Endothelial cell of umbilical vein (primary cell): ENCODE data around the gene TSEN2. TPM values are rescaled to one million over a fixed set of nuclear protein-coding genes. Genes with fewer than 3 reads are reported as not detected.

Experiments used
- BruUV-seq: library from RNA; stranded (reverse); fragments of 400-500 nt; replicated peaks from 2 replicates; lab custom pipeline; 2021; lab: Mats Ljungman, UMichigan
- CTCF ChIA-PET: fragments of 300-600, 350-600 bp; sonication (Branson Sonifier 250); formaldehyde crosslinking; loops from one replicate; lab custom pipeline; 2021; ENCODE audit warnings: antibody characterized with exemption, inconsistent platforms; lab: Charles Lee
- POLR2A ChIA-PET: fragments of 300-600, 350-600 bp; sonication (Branson Sonifier 250); formaldehyde crosslinking; loops from one replicate; lab custom pipeline; 2021; ENCODE audit warnings: antibody characterized with exemption, inconsistent platforms; lab: Charles Lee
- DNase-seq: peaks from one replicate; pipeline ENCODE4 v3.0.0-alpha.2; 2011; ENCODE audit warnings: low read depth, low spot score
- FAIRE-seq: peaks from 2 replicates; lab custom pipeline; 2011; peaks lifted over from hg19 to GRCh38; lab: Jason Lieb, UNC
- H2AFZ ChIP-seq: 2 replicates; pipeline ENCODE4 v1.6.0; 2012; ENCODE audit warnings: low read depth, low read length, control low read depth, inconsistent platforms
- H3K27ac ChIP-seq: 2 replicates; pipeline ENCODE4 v1.5.1; 2011; ENCODE audit warnings: low read depth, mild to moderate bottlenecking, control low read depth, low read length, moderate library complexity; ENCODE audit not compliant: insufficient read depth
- H3K27me3 ChIP-seq, 2 experiments: 2 replicates each; pipeline versions ENCODE4 v1.6.0 to v1.6.1; 2011; ENCODE audit warnings: low read length in 2 of 2, mixed read lengths in 1 of 2; ENCODE audit not compliant: control insufficient read depth in 2 of 2, insufficient read depth in 2 of 2
- H3K36me3 ChIP-seq, 2 experiments: 2 replicates in 1 of 2; 3 replicates in 1 of 2; pipeline ENCODE4 v1.5.1; 2011; ENCODE audit warnings: low read length in 2 of 2, mild to moderate bottlenecking in 1 of 2, moderate library complexity in 1 of 2; ENCODE audit not compliant: control insufficient read depth in 2 of 2, insufficient read depth in 2 of 2; ENCODE audit errors: extremely low read depth in 1 of 2
- H3K4me1 ChIP-seq: 3 replicates; pipeline ENCODE4 v1.5.1; 2011; ENCODE audit warnings: mild to moderate bottlenecking, low read length; ENCODE audit not compliant: control insufficient read depth, insufficient read depth; ENCODE audit errors: extremely low read depth
- H3K4me2 ChIP-seq: 2 replicates; pipeline ENCODE4 v1.6.1; 2011; ENCODE audit warnings: low read length, control low read depth, mixed read lengths; ENCODE audit not compliant: insufficient read depth
- H3K4me3 ChIP-seq, 3 experiments: fragments of 200-600 bp in 1 of 3; sonication (generic), shearing (Covaris generic) in 1 of 3; replicated peaks in 1 of 3; 2 replicates each; pipeline ENCODE4 v1.5.1; 2011 to 2016; ENCODE audit warnings: control low read depth in 3 of 3, low read length in 3 of 3, mild to moderate bottlenecking in 2 of 3, inconsistent platforms in 1 of 3, low read depth in 1 of 3, moderate library complexity in 1 of 3; ENCODE audit not compliant: insufficient read depth in 1 of 3
- H3K79me2 ChIP-seq: 2 replicates; pipeline ENCODE4 v1.6.0; 2012; ENCODE audit warnings: low read length, inconsistent platforms; ENCODE audit not compliant: control insufficient read depth, insufficient read depth
- H3K9ac ChIP-seq: replicated peaks from 2 replicates; pipeline ENCODE3; 2011; ENCODE audit warnings: low read length, control low read depth; ENCODE audit not compliant: insufficient read depth; ENCODE audit errors: extremely low read depth
- H3K9me1 ChIP-seq: replicated peaks from 3 replicates; pipeline ENCODE4 v1.6.0; 2011; ENCODE audit warnings: mild to moderate bottlenecking, low read length; ENCODE audit not compliant: control insufficient read depth, insufficient read depth; ENCODE audit errors: extremely low read depth
- H3K9me3 ChIP-seq: replicated peaks from 2 replicates; pipeline ENCODE4 v1.5.1; 2012; ENCODE audit warnings: low read length, inconsistent platforms; ENCODE audit not compliant: control insufficient read depth, insufficient read depth
- H4K20me1 ChIP-seq: replicated peaks from 2 replicates; pipeline ENCODE3; 2011; ENCODE audit warnings: mild to moderate bottlenecking, low read length; ENCODE audit not compliant: control insufficient read depth, insufficient read depth; ENCODE audit errors: extremely low read depth
- EZH2 ChIP-seq: IDR thresholded peaks from 2 replicates; pipeline ENCODE4 v1.6.1; 2012; ENCODE audit warnings: borderline replicate concordance, low read depth, mild to moderate bottlenecking, moderate library complexity, low read length, inconsistent platforms; ENCODE audit not compliant: severe bottlenecking
- FOS ChIP-seq: IDR thresholded peaks from 2 replicates; pipeline ENCODE4 v1.6.1; 2011; ENCODE audit warnings: mild to moderate bottlenecking, low read length, moderate library complexity, borderline replicate concordance; ENCODE audit not compliant: insufficient read depth
- GATA2 ChIP-seq: IDR thresholded peaks from 2 replicates; pipeline ENCODE4 v1.7.0; 2011; ENCODE audit warnings: low read depth, mild to moderate bottlenecking, moderate library complexity, mixed read lengths, low read length; ENCODE audit not compliant: insufficient read length, insufficient read depth
- JUN ChIP-seq: IDR thresholded peaks from 2 replicates; pipeline ENCODE4 v1.6.1; 2011; ENCODE audit warnings: borderline replicate concordance, low read depth; ENCODE audit not compliant: insufficient read length, insufficient read depth
- MYC ChIP-seq: IDR thresholded peaks from one replicate; pipeline ENCODE4 v1.6.1; 2011; ENCODE audit warnings: mild to moderate bottlenecking, low read depth, low read length
- POLR2A ChIP-seq: IDR thresholded peaks from 2 replicates; pipeline ENCODE4 v1.6.1; 2012; ENCODE audit warnings: low read depth, mild to moderate bottlenecking, control low read depth, low read length
- POLR2AphosphoS5 ChIP-seq: IDR thresholded peaks from 2 replicates; pipeline ENCODE4 v1.6.1; 2012; ENCODE audit warnings: low read depth, mild to moderate bottlenecking, control low read depth, low read length, moderate library complexity; ENCODE audit not compliant: insufficient read depth
- dilution Hi-C: fragments of 300-500 bp; cut with MboI; formaldehyde crosslinking; loops from one replicate; pipeline ENCODE4 v1.15.0; 2019; ENCODE audit warnings: low sequenced_read_pairs; ENCODE audit not compliant: extremely low pct_ligation_motif_present
- intact Hi-C: fragments of 100-400 bp; cut with micrococcal nuclease; formaldehyde crosslinking; loops from one replicate; pipeline ENCODE4 v1.10.0; 2022
- polyA plus RNA-seq, 4 experiments: library from polyadenylated mRNA; depleted of rRNA in 3 of 4; stranded (reverse) in 3 of 4; unstranded in 1 of 4; fragments of >200 nt; gene quantifications; 2 replicates each; pipeline versions ENCODE4 v1.2.1 to v1.2.3, GENCODE V29; 2011 to 2012; ENCODE audit warnings: missing spikeins in 1 of 4
- total RNA-seq: library from RNA; stranded (reverse); gene quantifications from 2 replicates; pipeline ENCODE4 v1.2.3, GENCODE V29; 2021
- TF ChIP-seq, protein P1 (sequence below): IDR thresholded peaks from 2 replicates; pipeline ENCODE4 v1.6.1; 2011; ENCODE audit not compliant: insufficient read depth, insufficient read length
- TF ChIP-seq, protein P2 (sequence below), 2 donors: IDR thresholded peaks; 1 replicate in 1 of 2; 2 replicates in 1 of 2; pipeline ENCODE4 v1.5.1; 2011; ENCODE audit warnings: low read length in 2 of 2, mild to moderate bottlenecking in 2 of 2, moderate library complexity in 2 of 2, control low read depth in 1 of 2, inconsistent platforms in 1 of 2, low read depth in 1 of 2; ENCODE audit not compliant: insufficient read depth in 1 of 2; ENCODE audit errors: extremely low read depth in 1 of 2

The TSEN2 gene
- total and polyA plus RNA-seq, 2 donors (not counting 3 experiments of a cell fraction or from before 2014, with no cell fraction given): 8.3 to 12.1 TPM

DNA sequence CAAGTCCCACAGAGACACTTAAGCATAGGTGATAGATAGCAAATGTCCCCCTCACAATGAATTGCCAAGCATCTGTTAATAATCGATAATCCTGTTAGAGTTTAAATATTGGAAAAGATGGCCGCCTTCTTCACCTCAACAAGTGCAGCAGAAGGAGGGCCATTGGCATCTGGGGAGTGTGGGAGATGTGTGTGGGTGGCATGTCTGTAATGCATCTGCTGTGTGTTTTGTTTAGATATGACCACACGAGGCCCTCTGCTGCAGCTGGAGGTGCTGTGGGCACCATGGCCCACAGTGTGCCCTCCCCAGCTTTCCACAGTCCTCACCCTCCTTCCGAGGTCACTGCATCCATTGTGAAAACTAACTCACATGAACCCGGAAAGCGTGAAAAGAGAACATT is 85.6 kb downstream of the TSEN2 start:
- no TSS peak for BruUV-seq
- Histone ChIP-seq H3K27me3 (no peaks in the 10 kb centered on the region), H3K9me3 (no peaks in the 10 kb centered on the region), H4K20me1 (peaks cover 3% of the 10 kb centered on the region), H3K4me1 (no peaks in the 10 kb centered on the region), H3K9ac (no peak overlapping the region), H3K4me2 (no peak overlapping the region), H3K9me1 (no peaks in the 10 kb centered on the region), H3K27ac (no peak overlapping the region), H3K36me3 (peaks cover 22 to 33% of the 10 kb centered on the region in 2 experiments), H2AFZ (no peak overlapping the region), H3K79me2 (peaks cover 37% of the 10 kb centered on the region), H3K4me3 (no peak overlapping the region)
- DNase-seq (no peak), FAIRE-seq (no peak)
- intact Hi-C loops (no loop called here), dilution Hi-C loops (no loop called here)
- TF ChIP-seq, protein P1, sequence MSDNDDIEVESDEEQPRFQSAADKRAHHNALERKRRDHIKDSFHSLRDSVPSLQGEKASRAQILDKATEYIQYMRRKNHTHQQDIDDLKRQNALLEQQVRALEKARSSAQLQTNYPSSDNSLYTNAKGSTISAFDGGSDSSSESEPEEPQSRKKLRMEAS: no peak
- TF ChIP-seq MYC (no peak), JUN (no peak), EZH2 (no peak), POLR2A (no peak), POLR2AphosphoS5 (no peak), FOS (no peak), GATA2 (no peak)
- TF ChIP-seq, protein P2, sequence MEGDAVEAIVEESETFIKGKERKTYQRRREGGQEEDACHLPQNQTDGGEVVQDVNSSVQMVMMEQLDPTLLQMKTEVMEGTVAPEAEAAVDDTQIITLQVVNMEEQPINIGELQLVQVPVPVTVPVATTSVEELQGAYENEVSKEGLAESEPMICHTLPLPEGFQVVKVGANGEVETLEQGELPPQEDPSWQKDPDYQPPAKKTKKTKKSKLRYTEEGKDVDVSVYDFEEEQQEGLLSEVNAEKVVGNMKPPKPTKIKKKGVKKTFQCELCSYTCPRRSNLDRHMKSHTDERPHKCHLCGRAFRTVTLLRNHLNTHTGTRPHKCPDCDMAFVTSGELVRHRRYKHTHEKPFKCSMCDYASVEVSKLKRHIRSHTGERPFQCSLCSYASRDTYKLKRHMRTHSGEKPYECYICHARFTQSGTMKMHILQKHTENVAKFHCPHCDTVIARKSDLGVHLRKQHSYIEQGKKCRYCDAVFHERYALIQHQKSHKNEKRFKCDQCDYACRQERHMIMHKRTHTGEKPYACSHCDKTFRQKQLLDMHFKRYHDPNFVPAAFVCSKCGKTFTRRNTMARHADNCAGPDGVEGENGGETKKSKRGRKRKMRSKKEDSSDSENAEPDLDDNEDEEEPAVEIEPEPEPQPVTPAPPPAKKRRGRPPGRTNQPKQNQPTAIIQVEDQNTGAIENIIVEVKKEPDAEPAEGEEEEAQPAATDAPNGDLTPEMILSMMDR (IDR thresholded peaks at IDR 0.05; ENCODE audit: extremely low read depth in 1 of 2, insufficient read depth in 1 of 2, low read depth in 1 of 2, low read length in 2 of 2): no peak
- ChIA-PET POLR2A (no interaction called here), CTCF (interaction anchor here (1.9 kb wide), 1 partner anchor 9 kb away, joined by 6 read pairs; no protein-coding TSS in a partner anchor)
